Measurements from ENCODE around the gene RAD54L. TPM values are rescaled to one million over a fixed set of nuclear protein-coding genes. Genes with fewer than 3 reads are reported as not detected.

Gene RAD54L
- total and polyA plus RNA-seq, 10 of the 15 experiments (the other 5 are each of a cell fraction or from before 2014, with no cell fraction given) = 12.9 to 54.2 (median 23.6) TPM

GRCh38 chr1:46205791-46206190 is 41.8 kb upstream of the RAD54L start:
- in situ Hi-C loops (cut with MboI) (no loop called here), intact Hi-C loops (cut with micrococcal nuclease; ENCODE audit: unreplicated experiment) (no loop called here)
- H3K9me3 ChIP-seq (replicated peaks; ENCODE audit: control insufficient read depth, insufficient read depth, low read length) = no peaks in the 10 kb centered on the region
- no peak overlapping the region for H3K4me2 ChIP-seq (ENCODE audit: control insufficient read depth, insufficient read depth)
- RAD21 ChIA-PET (ENCODE audit: unreplicated experiment) = no interaction called here
- H3K36me3 ChIP-seq (ENCODE audit: control insufficient read depth in 2 of 2, insufficient read depth in 2 of 2, low read length in 1 of 2) = no peaks in the 10 kb centered on the region
- H3K79me2 ChIP-seq (ENCODE audit: control insufficient read depth, insufficient read depth, low read length) = no peaks in the 10 kb centered on the region
- CTCF ChIA-PET = interaction anchor here (4.4 kb wide), 1 partner anchor 19 kb away, joined by 23 read pairs; no protein-coding TSS in a partner anchor
- DNase-seq (ENCODE audit: low read depth, low spot score) = no peak
- POLR2A ChIA-PET = no interaction called here
- no peak overlapping the region for H2AFZ ChIP-seq (ENCODE audit: control insufficient read depth, low read depth, low read length)
- BruUV-seq (replicated peaks) = no TSS peak
- no peak overlapping the region for H3K4me3 ChIP-seq
- H3K9ac ChIP-seq (ENCODE audit: control insufficient read depth, insufficient read depth, low read length) = no peak overlapping the region
- no peaks in the 10 kb centered on the region for H3K27me3 ChIP-seq (replicated peaks in 1 of 2; ENCODE audit: control insufficient read depth in 2 of 2, insufficient read depth in 2 of 2, low read length in 1 of 2)
- no peak overlapping the region for H3K27ac ChIP-seq (ENCODE audit: control insufficient read depth, insufficient read depth)
- H4K20me1 ChIP-seq (ENCODE audit: control insufficient read depth, insufficient read depth) = no peaks in the 10 kb centered on the region
- FAIRE-seq = no peak
- WGBS (ENCODE audit: insufficient coverage, insufficient replicate concordance, low lambda C conversion rate, missing lambda C conversion rate) = 31% methylated on average over 3 of the region's 3 CpGs
- H3K4me1 ChIP-seq (ENCODE audit: control insufficient read depth, insufficient read depth, low read length) = peaks cover 3% of the 10 kb centered on the region; the same call in 1 of the 2 replicates
- no peak for ATAC-seq
- TF ChIP-seq BMI1 (IDR thresholded peaks at IDR 0.05; ENCODE audit: borderline replicate concordance) (peak; percentile 49; the same call in 1 of the 2 replicates), TAF1 (IDR thresholded peaks at IDR 0.05; ENCODE audit: borderline replicate concordance, low read depth, low read length) (no peak)
- SMC1A ChIA-PET (ENCODE audit: uncharacterized antibody, unreplicated experiment) = interaction anchor here (1.1 to 1.4 kb wide), 2 partner anchors 18 to 22 kb away, joined by 3 to 4 read pairs; no protein-coding TSS in a partner anchor

DNA sequence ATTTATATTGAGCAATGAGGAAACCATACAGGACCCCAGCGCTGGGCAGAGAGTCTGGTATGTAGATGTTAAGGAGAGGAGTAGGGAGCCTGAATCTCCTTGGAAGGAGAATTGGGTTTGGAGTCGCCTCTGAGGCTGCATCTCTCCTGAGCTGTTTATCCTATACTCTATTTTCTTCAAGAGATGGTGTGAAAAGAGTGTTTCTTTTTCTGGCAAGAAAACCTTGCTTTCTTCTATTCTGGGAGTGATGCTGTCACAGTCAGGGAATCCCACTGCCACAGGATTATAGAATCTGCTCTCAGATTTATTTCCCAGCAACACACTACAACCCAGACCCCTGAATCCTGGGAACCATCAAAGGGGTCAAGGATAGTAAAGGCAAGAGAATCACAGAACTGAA is 41.2 kb upstream of the RAD54L start:
- no peak for DNase-seq (ENCODE audit: low read depth, low spot score)
- ChIA-PET RAD21 (ENCODE audit: unreplicated experiment) (no interaction called here), SMC1A (ENCODE audit: uncharacterized antibody, unreplicated experiment) (interaction anchor here (0.5 to 1.4 kb wide), 3 partner anchors 17 to 351 kb away, joined by 3 to 4 read pairs (median 3); no protein-coding TSS in a partner anchor), POLR2A (no interaction called here), CTCF (interaction anchor here (4.4 kb wide), 1 partner anchor 18 kb away, joined by 23 read pairs; no protein-coding TSS in a partner anchor)
- Histone ChIP-seq H3K36me3 (ENCODE audit: control insufficient read depth in 2 of 2, insufficient read depth in 2 of 2, low read length in 1 of 2) (no peaks in the 10 kb centered on the region), H4K20me1 (ENCODE audit: control insufficient read depth, insufficient read depth) (no peaks in the 10 kb centered on the region), H3K4me2 (ENCODE audit: control insufficient read depth, insufficient read depth) (no peak overlapping the region), H3K4me3 (no peak overlapping the region), H3K9me3 (replicated peaks; ENCODE audit: control insufficient read depth, insufficient read depth, low read length) (no peaks in the 10 kb centered on the region), H3K9ac (ENCODE audit: control insufficient read depth, insufficient read depth, low read length) (no peak overlapping the region), H3K27ac (ENCODE audit: control insufficient read depth, insufficient read depth) (no peak overlapping the region), H3K27me3 (replicated peaks in 1 of 2; ENCODE audit: control insufficient read depth in 2 of 2, insufficient read depth in 2 of 2, low read length in 1 of 2) (no peaks in the 10 kb centered on the region), H3K4me1 (ENCODE audit: control insufficient read depth, insufficient read depth, low read length) (peaks cover 3% of the 10 kb centered on the region; the same call in 1 of the 2 replicates), H2AFZ (ENCODE audit: control insufficient read depth, low read depth, low read length) (no peak overlapping the region), H3K79me2 (ENCODE audit: control insufficient read depth, insufficient read depth, low read length) (no peaks in the 10 kb centered on the region)
- no peak for TF ChIP-seq BCL3 (IDR thresholded peaks at IDR 0.05; ENCODE audit: borderline replicate concordance, insufficient read depth, low read depth, low read length, poor library complexity, severe bottlenecking)
- TF ChIP-seq ZBED1 (IDR thresholded peaks at IDR 0.05; ENCODE audit: borderline replicate concordance) = no peak
- TF ChIP-seq SPI1 (IDR thresholded peaks at IDR 0.05; ENCODE audit: borderline replicate concordance, insufficient read depth, low read depth, low read length) = no peak
- no peak for TF ChIP-seq MYB (IDR thresholded peaks at IDR 0.05; ENCODE audit: borderline replicate concordance, low read depth, low read length)
- TF ChIP-seq ESRRA (IDR thresholded peaks at IDR 0.05; ENCODE audit: low read length) = no peak
- no peak for TF ChIP-seq EP300 (IDR thresholded peaks at IDR 0.05; ENCODE audit: borderline replicate concordance in 1 of 2, control insufficient read depth in 1 of 2, low read depth in 2 of 2, low read length in 2 of 2)
- TF ChIP-seq, protein P1, sequence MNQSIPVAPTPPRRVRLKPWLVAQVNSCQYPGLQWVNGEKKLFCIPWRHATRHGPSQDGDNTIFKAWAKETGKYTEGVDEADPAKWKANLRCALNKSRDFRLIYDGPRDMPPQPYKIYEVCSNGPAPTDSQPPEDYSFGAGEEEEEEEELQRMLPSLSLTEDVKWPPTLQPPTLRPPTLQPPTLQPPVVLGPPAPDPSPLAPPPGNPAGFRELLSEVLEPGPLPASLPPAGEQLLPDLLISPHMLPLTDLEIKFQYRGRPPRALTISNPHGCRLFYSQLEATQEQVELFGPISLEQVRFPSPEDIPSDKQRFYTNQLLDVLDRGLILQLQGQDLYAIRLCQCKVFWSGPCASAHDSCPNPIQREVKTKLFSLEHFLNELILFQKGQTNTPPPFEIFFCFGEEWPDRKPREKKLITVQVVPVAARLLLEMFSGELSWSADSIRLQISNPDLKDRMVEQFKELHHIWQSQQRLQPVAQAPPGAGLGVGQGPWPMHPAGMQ (IDR thresholded peaks at IDR 0.05; ENCODE audit: borderline replicate concordance) = no peak
- TF ChIP-seq ZNF217 (IDR thresholded peaks at IDR 0.05) = no peak
- in situ Hi-C loops (cut with MboI) (no loop called here), intact Hi-C loops (cut with micrococcal nuclease; ENCODE audit: unreplicated experiment) (no loop called here)
- ATAC-seq = no peak
- 38% methylated on average over 2 of the region's 2 CpGs for WGBS (ENCODE audit: insufficient coverage, insufficient replicate concordance, low lambda C conversion rate, missing lambda C conversion rate)
- no peak for FAIRE-seq
- BruUV-seq (replicated peaks) = no TSS peak

All from GM12878 (cell line).